NCI-H1092 (cell line): ENCODE measurements around the gene KRTAP5-9.
A peak's percentile ranks its signal among the peaks of the same experiment; 100 is the strongest.
"Not testable (repeated sequence)": the region's sequence is repeated elsewhere in the genome, so short reads cannot be mapped to it uniquely, and the experiment has no call there.

Experiments
- DNase-seq: peaks from one replicate; lab custom pipeline; 2025; lab: John Stamatoyannopoulos, UW

KRTAP5-9 gene

DNA sequence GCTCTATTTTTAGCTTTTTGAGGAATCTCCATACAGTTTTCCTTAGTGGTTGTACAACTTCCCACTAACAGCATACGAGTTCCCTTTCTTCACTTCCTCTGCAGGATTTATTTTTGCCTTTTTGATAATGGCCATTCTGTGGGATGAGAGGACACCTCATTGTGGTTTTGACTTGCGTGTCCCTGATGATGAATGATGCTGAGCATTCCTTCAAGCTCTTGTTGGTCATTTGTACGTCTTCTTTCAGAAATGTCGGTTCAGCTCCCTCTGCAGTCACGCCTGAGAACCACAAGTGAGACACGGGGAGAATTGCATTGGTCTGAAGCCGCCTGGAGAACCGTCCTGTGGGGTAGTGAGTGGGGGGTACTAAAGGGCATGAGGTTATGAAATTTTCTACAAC, 15.2 kb downstream of the KRTAP5-9 start:
- no peak for DNase-seq

DNA sequence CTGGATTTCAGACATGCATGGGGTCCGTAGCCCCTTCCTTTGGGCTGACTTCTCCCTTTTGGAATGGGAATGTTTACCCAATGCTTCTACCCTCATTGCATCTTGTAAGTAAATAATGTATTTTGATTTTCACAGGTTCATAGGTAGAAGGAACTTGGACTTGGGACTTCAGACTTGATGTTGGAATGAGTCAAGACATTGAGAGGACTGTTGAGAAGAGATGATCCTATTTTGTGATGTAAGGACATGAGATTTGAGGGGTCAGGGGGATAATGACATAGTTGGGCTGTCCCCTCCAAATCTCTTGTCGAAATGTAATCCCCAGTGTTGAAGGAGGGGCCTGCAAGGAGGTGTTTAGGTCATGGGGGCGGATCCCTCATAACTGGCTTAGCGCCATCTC, 16.2 kb downstream of the KRTAP5-9 start:
- DNase-seq = no peak

DNA sequence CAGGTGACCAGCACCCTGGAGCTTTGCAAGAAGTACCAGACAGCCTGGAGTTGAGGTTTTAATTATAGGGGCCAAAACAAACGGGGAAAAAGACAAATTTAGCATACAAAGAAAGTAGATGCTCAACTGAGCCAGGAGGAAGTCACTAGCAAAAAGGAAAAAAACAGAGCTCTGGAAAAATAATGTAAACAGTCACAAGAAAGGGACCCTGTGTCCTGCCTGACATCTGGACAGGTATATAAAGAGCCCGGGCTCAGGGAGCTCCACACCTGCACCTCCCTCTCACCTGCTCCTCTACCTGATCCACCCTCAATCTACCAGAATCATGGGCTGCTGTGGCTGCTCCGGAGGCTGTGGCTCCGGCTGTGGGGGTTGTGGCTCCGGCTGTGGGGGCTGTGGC, 17.0 kb downstream of the KRTAP5-9 start, which contains the start of gene KRTAP5-10:
TSS of gene KRTAP5-10 (plus strand) at position 301 of the 400 bp plus-strand sequence. CDS start at position 326, 25 bp downstream.
- DNase-seq = no peak

DNA sequence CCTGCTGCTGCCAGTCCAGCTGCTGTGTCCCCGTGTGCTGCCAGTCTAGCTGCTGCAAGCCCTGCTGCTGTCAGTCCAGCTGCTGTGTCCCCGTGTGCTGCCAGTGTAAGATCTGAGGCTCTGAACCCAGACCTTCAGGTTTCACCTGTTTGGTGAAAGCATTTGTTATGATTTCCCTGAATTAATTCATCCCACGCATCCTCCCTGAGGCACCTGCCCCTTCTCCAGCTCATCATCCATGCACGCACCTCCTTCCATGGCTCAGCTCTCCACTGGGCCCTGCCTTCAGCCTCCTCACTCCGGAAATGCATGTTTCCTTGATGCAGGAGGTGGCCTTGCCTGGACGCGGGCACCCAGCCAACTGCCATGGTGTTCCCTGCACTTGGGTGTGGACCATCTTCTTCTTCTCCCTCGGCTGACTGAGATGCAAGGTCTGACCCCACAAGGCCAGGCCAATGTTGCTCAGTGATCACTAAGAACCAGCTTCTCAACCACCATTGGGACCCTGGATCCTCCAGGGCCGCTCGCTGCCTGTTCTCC, 17.9 kb downstream of the KRTAP5-9 start:
- DNase-seq = no peak

DNA sequence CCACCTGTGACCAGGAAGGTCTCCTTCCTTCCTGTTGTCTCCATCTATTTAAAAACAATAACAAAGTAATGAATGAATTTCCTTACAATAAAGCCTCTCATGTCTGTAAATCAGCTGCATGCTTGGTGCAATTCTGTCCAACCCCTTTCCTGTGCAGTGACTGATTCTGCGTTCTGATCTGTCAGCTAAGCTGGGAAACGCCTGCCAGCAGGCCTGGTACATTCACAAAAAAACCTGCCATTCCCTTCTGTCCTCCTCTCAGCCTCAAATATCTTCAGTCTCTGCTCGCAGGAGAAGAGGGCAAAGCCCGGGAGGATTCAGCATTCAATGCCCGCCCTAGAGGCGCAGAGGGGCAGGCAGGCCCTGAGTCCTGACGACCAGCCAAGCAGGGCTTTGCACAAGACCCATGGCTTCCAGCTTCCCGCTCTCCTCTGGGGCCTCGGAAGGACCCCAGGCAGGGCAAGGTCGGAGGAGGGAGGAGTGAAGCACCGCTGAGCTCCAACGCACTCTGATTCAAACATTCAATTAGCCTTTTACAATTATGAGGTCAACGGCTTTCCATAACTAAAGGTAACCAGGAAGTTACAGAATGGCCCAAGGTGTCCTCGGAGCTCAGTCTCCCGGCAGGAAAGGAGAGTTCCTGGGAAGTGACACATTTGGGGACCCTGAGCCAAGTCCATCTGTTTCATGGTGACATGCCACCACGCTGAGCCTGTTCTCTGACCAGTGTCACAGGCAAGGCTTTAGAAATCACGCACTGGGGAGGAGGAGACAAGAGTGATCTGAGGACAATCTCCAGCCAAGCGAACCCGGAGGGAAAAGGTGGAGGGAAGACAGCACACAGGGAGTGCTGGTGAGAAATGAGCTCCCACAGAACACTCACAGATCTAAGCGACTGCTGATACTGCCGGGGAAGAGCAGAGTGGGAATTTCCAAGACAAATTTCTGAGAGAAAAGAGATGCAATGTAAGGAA, 18.7 kb downstream of the KRTAP5-9 start:
- not testable (repeated sequence) for DNase-seq

DNA sequence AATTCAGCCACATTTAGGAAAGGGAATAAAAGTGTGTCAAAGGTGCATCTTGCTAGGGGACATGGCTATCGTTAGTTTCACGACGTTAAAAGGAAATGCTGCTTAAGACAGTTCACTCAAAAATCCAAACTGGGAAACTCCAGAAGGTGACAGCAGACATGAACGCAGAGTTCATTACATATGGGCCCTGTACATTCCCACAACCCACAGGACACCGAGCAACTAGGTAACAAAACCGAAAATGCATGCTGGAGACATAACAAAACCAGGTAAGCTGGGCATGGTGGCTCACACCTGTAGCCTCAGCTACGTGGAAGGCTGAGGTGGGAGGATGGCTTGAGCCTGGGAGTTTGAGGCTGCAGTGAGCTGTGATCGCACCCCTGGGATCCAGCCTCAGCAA, 19.4 kb downstream of the KRTAP5-9 start:
- not testable (repeated sequence) for DNase-seq

DNA sequence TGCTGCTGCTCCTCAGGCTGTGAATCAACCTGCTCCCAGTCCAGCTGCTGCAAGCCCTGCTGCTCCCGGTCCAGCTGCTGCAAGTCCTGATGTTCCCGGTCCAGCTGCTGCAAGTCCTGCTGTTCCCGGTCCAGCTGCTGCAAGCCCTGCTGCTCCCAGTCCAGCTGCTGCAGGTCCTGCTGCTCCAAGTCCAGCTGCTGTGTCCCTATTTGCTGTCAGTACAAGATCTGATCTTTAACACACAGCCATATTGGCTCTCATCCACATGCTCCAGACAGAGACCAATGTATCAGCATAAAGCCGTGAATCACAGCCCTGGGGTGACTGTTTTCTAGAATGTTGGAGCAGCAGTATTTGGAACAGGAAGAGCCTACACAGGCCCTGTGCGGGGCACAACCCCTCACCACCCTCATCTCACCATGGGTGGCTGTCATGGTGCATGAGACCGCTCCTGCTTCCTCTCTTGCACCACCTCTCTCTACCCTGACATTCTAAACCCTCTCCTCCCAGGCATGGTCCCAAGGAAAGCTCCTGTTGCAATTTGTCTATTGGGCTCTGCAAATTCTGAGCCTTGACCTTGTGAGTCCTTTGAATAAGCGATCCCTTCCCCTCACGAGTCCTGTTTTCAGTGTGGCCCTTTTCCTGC, 20.6 kb downstream of the KRTAP5-9 start:
- no peak for DNase-seq

DNA sequence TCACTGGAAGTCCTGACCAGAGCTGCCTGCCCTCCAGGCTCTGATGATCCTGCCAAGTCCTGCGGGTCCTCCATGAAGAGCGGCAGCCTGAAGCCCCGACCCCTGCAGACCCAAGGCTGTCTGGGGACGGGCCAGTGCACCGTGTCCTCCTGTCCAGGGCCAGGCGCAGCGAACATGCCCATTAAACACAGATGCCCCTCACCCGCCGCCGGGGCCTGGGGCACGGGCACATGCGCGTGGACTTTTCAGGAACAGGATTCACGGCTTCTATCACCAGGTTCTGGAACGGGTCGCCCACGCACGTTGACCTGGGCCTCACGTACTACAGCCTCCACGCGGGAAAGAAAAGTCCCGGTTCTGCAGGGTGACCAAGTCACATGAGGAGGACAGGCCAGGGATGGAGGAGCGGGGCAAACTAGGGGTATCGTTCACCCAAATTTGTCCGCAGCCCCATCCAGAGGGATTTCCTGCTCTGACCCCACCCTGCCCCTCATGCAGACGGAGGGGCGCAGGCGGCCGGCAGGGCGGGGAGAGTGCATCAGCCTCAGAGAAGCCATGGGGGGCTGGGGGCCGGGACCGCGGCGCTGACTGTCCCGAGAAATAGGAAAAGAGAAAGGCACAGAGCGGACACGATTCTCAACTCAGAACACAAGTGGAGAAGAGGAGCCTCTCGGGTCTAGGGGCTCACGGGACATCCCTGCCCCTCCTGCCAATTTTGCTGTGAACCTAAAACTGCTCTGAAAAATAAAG, 23.1 kb downstream of the KRTAP5-9 start:
- not testable (repeated sequence) for DNase-seq

DNA sequence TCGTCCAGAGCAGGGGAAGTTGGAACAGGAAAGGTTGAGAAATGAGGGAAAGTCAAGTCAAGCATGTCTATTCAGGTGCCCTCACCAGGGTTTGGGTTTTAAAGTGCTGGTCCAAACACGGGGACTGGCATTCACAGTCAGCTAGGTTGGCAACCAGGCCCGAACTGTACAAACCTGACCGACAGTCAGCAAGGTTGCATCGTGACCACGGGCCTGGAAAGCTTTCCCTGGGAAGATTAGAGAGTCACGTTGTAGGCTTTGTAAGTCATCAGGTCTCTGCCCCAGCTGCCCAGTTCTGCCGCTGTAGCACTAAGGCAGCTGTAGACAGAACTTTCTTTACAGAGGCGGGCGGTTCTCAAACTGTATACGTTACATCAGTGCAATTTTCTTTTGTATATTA, 24.6 kb downstream of the KRTAP5-9 start:
- DNase-seq = no peak

DNA sequence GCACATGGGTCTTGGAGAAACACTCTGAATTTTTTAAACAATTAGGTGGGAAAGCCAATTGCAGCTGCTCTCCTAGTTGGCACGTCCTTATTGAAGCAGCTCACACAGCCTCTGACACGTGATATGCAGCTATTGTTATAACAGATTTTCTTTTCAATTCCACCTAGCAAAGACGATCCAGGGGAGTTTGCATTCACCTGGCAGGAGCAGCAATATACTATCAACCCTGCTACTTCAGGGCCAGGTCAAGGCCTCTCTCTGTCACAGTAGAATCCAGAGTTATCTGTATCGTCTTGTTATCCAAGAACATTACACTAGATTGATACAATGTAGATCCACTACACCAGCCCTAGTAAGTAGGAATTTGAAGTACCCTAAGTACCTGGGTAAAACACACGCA, 26.2 kb downstream of the KRTAP5-9 start:
- DNase-seq = no peak

DNA sequence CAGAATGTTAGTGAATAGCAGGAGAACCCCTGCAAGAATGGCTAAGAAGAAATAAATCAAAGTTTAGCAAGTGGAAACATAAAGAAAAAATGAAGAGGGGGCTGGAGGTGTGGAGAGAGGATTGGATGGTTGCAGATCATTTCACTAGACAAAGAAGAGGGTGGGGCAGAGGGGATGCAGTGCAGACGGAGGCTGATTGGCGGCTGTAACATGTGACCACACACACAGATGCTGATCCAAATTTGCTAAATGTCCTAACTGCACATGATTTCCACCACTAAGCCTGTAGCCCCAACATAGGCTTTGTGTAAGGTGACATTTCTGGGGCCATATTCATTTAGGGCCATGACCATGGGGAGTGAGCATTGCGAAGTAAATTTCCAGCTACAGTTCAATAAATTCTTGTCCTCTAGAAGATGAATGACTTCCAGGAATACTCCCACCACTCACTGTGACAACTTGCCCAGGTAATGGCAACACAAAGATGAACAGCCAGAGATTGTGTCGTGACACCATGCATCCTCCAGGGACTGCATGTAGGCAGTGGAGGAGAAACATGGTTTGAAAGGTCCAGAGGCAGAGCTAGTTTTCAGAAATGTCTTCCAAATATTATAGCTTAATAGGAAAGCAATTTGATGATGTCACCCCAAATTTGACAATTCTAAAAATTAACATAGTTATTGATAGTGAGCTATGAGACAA, 27.7 kb downstream of the KRTAP5-9 start:
- no peak for DNase-seq

DNA sequence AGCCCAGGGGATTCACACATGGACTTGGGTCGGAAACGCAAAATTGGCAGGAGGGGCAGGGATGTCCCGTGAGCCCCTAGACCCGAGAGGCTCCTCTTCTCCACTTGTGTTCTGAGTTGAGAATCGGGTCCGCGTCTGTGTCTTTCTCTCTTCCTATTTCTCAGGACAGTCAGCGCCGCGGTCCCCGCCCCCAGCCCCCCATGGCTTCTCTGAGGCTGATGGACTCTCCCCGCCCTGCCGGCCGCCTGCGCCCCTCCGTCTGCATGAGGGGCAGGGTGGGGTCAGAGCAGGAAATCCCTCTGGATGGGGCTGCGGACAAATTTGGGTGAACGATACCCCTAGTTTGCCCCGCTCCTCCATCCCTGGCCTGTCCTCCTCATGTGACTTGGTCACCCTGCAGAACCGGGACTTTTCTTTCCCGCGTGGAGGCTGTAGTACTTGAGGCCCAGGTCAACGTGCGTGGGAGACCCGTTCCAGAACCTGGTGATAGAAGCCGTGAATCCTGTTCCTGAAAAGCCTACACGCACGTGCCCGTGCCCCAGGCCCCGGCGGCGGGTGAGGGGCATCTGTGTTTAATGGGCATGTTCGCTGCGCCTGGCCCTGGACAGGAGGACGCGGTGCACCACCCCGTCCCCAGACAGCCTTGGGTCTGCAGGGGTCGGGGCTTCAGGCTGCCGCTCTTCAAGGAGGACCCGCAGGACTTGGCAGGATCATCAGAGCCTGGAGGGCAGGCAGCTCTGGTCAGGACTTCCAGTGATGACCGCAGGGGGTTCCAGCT, 28.7 kb downstream of the KRTAP5-9 start:
- DNase-seq = not testable (repeated sequence)

DNA sequence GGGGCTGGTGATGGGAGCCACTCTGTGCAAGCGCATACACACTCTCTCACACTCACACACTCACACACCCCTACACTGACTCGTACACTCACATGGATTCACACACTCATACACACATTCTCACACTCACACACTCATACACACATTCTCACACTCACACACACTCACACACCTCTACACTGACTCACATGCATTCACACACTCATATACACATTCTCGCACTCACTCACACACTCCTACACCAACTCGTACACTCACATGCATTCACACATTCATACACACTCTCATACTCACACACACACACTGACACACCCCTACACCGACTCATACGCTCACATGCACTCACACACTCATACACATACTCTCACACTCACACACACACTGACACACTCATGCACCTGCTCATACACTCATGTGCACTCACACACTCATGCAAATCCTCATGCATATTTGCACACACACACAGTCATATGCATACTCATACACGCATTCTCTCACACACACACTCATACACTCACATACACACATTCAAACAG, 29.3 kb downstream of the KRTAP5-9 start:
- DNase-seq = no peak

DNA sequence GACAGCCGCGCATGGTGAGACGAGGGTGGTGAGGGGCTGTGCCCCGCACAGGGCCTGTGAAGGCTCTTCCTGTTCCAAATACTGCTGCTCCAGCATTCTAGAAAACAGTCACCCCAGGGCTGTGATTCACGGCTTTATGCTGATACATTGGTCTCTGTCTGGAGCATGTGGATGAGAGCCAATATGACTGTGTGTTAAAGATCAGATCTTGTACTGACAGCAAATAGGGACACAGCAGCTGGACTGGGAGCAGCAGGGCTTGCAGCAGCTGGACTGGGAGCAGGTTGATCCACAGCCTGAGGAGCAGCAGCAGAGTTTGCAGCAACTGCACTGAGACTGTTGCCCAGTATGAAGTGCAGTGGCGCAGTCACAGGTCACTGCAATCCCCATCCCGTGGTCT, 31.3 kb downstream of the KRTAP5-9 start:
- DNase-seq = not testable (repeated sequence)

DNA sequence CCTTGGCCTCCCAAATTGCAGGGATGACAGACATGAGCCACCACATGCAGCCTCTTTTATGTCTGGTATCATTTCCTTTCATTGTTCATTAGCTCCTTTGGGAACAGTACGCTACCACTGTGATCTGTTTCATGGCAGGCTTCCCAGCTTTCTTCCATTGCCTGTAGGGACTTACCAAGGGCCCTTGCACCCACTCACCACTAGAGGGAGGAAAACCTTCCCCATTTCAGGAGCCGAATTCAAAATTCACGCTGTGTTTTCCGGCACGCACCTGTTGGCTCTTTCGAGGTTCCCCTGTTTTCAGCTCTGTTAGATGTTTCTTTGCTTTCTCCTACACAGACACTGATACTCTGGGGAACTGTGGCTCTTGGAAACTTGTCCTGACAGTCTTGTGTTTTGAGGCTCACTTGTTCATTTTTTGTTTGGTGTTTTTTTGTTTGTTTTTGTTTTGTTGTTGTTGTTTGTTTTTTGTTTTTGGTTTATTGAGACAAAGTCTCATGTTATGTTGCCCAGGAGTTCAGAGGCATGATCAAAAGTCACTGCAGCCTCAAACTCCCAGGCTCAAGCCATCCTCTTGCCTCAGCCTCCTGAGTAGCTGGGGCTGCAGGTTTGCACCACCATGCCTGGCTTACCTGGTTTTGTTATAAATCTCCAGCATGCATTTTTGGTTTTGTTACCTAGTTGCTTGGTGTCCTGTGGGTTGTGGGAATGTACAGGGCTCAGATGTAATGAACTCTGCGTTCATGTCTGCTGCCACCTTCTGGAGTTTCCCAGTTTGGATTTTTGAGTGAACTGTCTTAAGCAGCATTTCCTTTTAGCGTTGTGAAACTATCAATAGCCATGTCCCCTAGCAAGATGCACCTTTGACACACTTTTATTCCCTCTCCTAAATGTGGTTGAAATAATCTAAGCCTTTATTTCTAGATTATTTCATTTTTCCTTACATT, 32.1 kb downstream of the KRTAP5-9 start:
- DNase-seq = peak; percentile 82

DNA sequence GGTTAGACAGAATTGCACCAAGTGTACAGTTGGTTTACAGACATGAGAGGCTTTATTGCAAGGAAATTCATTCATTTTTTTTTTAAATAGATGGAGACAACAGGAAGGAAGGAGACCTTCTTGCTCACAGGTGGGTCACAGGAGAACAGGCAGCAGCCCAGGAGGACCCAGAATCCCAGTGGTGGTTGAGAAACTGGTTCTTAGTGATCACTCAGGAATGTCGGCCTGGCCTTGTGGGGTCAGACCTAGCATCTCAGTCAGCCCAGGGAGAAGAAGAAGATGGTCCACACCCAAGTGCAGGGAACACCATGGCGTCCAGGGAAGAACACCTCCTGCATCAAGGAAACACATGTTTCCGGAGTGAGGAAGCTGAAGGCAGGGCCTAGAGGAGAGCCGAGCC, 33.6 kb downstream of the KRTAP5-9 start:
- DNase-seq = no peak

DNA sequence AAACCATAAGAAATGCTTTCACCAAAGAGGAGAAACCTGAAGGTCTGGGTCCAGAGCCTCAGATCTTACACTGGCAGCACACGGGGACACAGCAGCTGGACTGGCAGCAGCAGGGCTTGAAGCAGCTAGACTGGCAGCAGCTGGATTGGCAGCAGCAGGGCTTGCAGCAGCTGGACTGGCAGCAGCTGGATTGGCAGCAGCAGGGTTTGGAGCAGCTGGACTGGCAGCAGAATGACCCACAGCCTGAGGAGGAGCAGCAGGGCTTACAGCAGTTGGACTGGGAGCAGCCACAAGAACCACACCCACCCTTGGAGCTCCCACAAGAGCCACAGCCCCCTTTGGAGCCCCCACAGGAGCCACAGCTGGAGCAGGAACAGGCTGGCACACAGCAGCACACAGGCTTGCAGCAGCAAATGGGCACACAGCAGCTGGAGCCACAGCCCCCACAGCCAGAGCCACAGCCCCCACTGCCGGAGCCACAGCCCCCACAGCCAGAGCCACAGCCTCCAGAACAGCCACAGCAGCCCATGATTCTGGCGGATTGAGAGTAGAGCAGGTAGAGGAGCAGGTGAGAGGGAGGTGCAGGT, 34.2 kb downstream of the KRTAP5-9 start, which contains the start of gene KRTAP5-11:
TSS of gene KRTAP5-11 (minus strand) at position 567 of the 587 bp plus-strand sequence. CDS start at position 529, 38 bp downstream.
- no peak for DNase-seq

DNA sequence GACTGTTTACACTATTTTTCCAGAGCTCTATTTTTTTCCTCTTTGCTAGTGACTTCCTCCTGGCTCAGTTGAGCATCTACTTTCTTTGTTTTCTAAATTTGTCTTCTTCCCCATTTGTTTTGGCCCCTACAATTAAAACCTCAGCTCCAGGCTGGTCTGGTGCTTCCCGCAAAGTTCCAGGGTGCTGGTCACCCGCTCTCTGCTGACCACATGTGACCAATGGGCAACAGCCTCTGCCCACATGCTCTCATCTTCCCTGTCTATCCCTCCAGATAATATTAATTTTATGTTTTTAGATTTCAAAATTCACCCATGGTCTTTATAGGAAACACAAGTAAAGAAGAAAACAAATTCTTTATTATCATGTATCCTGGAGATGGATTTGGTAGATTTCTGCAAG, 34.7 kb downstream of the KRTAP5-9 start:
- not testable (repeated sequence) for DNase-seq

DNA sequence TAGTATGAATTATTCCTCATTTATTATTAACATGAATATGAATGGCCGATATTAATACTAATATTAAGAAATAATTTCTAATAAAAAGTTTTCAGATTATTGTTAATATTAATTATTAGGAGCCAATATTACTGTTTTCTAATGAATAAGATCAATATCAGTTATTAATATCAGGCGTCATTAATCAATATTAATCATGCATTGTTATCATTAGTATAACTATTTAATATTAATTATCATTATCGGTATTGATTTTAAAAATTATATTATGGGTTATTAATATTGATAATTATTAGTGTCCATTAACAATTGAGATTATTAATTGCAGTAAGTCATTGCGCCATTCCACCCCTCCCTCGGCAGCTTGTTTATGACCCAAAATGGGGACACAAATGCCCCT, 37.5 kb downstream of the KRTAP5-9 start:
- not testable (repeated sequence) for DNase-seq
